ENCODE measurements around the gene SPON2.

GRCh38 chr4:1126506-1126905, 45.9 kb downstream of the SPON2 start:
- TF ChIP-seq CTCF (IDR thresholded peaks at IDR 0.05; ENCODE audit: borderline replicate concordance, extremely low read depth, low read length, poor library complexity, severe bottlenecking) (no peak), EZH2 (IDR thresholded peaks at IDR 0.05; ENCODE audit: borderline replicate concordance, low read depth, low read length, severe bottlenecking) (no peak)

Measured in DND-41 (cell line).